Fibroblast of the conjunctiva (primary cell): ENCODE data around the gene ESYT2.
"Not testable (repeated sequence)": the region's sequence is repeated elsewhere in the genome, so short reads cannot be mapped to it uniquely, and the experiment has no call there.

Source experiments
- DNase-seq: peaks from one replicate; pipeline ENCODE4 v3.0.0-alpha.2; 2010; ENCODE audit warnings: low read depth

Gene ESYT2

GRCh38 chr7:158856883-158857668 lies 27.8 kb upstream of the ESYT2 start:
- DNase-seq = no peak

GRCh38 chr7:158854681-158855081 lies 25.4 kb upstream of the ESYT2 start:
- no peak for DNase-seq

GRCh38 chr7:158850545-158851102 lies 21.3 kb upstream of the ESYT2 start:
- no peak for DNase-seq

GRCh38 chr7:158849768-158850544 lies 20.6 kb upstream of the ESYT2 start:
- no peak for DNase-seq

GRCh38 chr7:158849442-158849767 lies 20.1 kb upstream of the ESYT2 start:
- DNase-seq = no peak

GRCh38 chr7:158847451-158847866 lies 18.1 kb upstream of the ESYT2 start:
- no peak for DNase-seq

- DNase-seq = no peak
Measured at GRCh38 chr7:158846304-158846703, 17.0 kb upstream of the ESYT2 start.

- DNase-seq = no peak
Measured at GRCh38 chr7:158843771-158844170, 14.5 kb upstream of the ESYT2 start.

GRCh38 chr7:158842486-158842885 lies 13.2 kb upstream of the ESYT2 start:
- DNase-seq = no peak

- no peak for DNase-seq
Measured at GRCh38 chr7:158840604-158841003, 11.3 kb upstream of the ESYT2 start.

- not testable (repeated sequence) for DNase-seq
Measured at GRCh38 chr7:158839177-158839576, 9.9 kb upstream of the ESYT2 start.

- no peak for DNase-seq
Measured at GRCh38 chr7:158837790-158838637, 8.7 kb upstream of the ESYT2 start.

- DNase-seq = no peak
Measured at GRCh38 chr7:158836692-158837091, 7.4 kb upstream of the ESYT2 start.

GRCh38 chr7:158834878-158835784 lies 5.8 kb upstream of the ESYT2 start:
- DNase-seq = no peak

GRCh38 chr7:158832994-158833393 lies 3.7 kb upstream of the ESYT2 start:
- DNase-seq = no peak

GRCh38 chr7:158831738-158832091 lies 2.4 kb upstream of the ESYT2 start:
- no peak for DNase-seq

GRCh38 chr7:158830211-158830723 lies 958 bp upstream of the ESYT2 start:
- DNase-seq = no peak

- DNase-seq = peak; percentile 57
Measured at GRCh38 chr7:158829021-158829341, 328 bp downstream of the ESYT2 start.

- no peak for DNase-seq
Measured at GRCh38 chr7:158828133-158829020, 932 bp downstream of the ESYT2 start.
